ENCODE measurements around the gene MED29.

The MED29 gene

GRCh38 chr19:39430675-39431593 lies 39.8 kb downstream of the MED29 start:
- Histone ChIP-seq H3K4me1 (peaks cover 12% of the 10 kb centered on the region), H3K36me3 (replicated peaks) (peaks cover 40% of the 10 kb centered on the region), H3K9me3 (0 out of 2 replicates have a peak, but pooled peaks cover 4% of the 10 kb centered on the region), H3K27me3 (ENCODE audit: low read depth) (no peaks in the 10 kb centered on the region), H3K4me3 (no peak overlapping the region)
- peak; percentile 67 to 79 for DNase-seq (ENCODE audit: low spot score in 2 of 2)
- in situ Hi-C loops (cut with MboI; ENCODE audit: low sequenced_read_pairs), result no loop called here

DNA sequence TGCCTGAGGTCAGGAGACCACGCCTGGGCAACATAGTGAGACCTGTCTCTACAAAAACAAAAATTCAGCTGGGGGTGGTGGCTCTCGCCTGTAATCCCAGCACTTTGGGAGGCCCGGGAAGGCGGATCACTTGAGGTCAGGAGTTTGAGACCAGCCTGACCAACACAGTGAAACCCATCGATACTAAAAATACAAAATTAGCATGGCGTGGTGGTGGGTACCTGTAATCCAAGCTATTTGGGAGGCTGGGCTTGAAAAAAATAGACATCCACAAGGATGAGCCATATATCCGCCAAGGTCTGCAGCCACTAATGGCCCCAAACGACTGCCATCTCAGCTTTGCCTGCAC lies 41.5 kb downstream of the MED29 start:
- Histone ChIP-seq H3K4me1 (peaks cover 17% of the 10 kb centered on the region), H3K27me3 (ENCODE audit: low read depth) (no peaks in the 10 kb centered on the region), H3K36me3 (replicated peaks) (peaks cover 40% of the 10 kb centered on the region), H3K9me3 (0 out of 2 replicates have a peak, but pooled peaks cover 4% of the 10 kb centered on the region), H3K4me3 (no peak overlapping the region)
- in situ Hi-C loops (cut with MboI; ENCODE audit: low sequenced_read_pairs), result no loop called here
- DNase-seq (ENCODE audit: low spot score in 2 of 2), result no peak

- in situ Hi-C loops (cut with MboI; ENCODE audit: low sequenced_read_pairs), result no loop called here
- DNase-seq (ENCODE audit: low spot score in 2 of 2), result no peak
- H3K36me3 ChIP-seq (replicated peaks), result peaks cover 40% of the 10 kb centered on the region
- H3K4me1 ChIP-seq, result peaks cover 17% of the 10 kb centered on the region
- no peak overlapping the region for H3K4me3 ChIP-seq
- 0 out of 2 replicates have a peak, but pooled peaks cover 4% of the 10 kb centered on the region for H3K9me3 ChIP-seq
- H3K27me3 ChIP-seq (ENCODE audit: low read depth), result no peaks in the 10 kb centered on the region
Observed at GRCh38 chr19:39433480-39434079, 42.4 kb downstream of the MED29 start.

DNA sequence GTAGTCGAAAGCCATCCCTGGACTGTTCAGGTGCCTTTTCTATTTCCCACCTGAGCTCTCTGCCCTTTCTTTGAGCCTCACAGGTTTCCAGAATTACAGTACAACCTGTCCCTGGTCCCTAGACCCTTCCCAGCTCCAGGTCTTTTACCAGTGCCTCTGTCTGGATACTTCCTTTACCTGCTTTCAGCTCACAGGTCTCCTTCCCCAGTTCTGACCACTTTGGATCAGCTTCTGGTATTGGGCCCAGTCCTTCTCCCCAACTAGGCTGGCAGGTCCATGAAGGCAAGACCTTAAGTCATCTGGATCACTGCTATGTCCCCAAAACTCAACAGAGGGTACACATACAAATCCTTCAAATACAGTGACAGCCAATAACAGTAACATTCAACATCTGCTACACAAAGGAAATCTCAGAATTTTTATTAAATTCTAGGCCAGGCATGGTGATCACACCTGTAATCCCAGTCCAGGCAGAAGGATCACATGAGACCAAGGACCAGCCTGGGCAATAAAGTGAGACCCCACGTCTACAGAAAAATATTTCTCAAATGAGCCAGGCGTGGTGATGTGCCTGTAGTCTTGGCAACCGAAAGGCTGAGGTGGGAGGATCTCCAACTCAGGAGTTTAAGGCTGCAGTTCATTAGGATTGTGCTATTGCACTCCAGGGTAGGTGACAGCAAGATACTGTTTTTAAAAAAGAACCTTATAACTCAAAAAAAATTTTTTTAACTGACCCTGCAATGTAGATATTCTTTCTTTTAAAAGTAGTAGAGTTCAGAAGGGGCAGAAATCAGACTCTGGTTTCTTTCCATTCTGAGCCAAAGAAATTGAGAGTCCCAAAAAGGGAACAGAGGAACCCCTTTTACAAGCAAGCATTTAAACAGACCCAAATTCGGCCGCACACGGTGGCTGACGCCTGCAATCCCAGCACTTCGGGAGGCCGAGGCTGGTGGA lies 43.2 kb downstream of the MED29 start:
- H3K4me1 ChIP-seq, result peaks cover 17% of the 10 kb centered on the region
- in situ Hi-C loops (cut with MboI; ENCODE audit: low sequenced_read_pairs), result no loop called here
- H3K4me3 ChIP-seq, result peak overlapping the region; percentile 100
- no peaks in the 10 kb centered on the region for H3K27me3 ChIP-seq (ENCODE audit: low read depth)
- H3K36me3 ChIP-seq (replicated peaks), result peaks cover 40% of the 10 kb centered on the region
- no peak for DNase-seq (ENCODE audit: low spot score in 2 of 2)
- H3K9me3 ChIP-seq, result 0 out of 2 replicates have a peak, but pooled peaks cover 4% of the 10 kb centered on the region

DNA sequence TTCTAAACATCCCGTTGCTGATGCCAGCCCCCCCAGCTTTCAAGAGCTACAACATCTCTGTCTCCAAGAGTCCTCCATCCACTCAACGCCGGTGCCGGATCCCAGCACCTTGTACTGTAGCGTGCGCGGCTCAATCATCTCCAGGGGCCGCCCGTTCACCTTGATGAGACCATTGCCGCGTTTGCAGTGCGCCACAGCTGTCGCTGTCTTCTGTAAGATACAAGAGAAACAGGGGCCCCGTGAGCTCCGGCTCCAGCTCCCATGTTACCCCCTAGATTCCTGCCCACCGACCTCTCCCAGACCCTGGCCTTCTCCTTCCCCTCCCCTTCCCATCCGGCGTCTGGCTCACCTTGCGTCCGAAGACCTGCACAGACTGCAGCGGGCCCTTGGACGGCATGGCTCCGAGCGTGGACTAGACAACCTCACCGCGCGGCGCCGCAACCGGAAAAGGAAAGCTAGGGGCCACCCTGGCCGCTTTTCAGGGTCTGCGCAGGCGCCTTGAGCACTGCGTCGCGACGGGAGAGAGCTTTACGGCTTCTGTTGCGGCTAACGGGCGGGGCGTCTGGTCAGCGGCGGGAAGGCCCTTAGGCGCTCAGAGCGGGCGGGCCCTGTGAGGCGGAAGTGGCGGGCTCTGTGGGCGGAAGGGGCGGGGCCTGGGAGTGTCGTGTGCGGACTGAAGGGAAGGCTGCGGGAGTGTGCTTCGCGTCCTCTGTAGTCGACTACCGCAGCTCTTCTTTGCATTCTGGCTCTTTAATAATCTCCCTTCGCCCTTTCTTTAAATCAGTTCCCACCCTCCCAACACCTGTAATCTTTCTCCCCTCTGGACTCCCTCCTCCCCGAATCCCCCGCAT lies 44.5 kb downstream of the MED29 start, which contains the start of gene RPS16:
RPS16 (minus strand) TSS at position 451 of the 851 bp plus-strand sequence; CDS start at position 397, 54 bp downstream.
- Histone ChIP-seq H3K36me3 (replicated peaks) (peaks cover 40% of the 10 kb centered on the region), H3K9me3 (0 out of 2 replicates have a peak, but pooled peaks cover 4% of the 10 kb centered on the region), H3K4me1 (peaks cover 18% of the 10 kb centered on the region), H3K27me3 (ENCODE audit: low read depth) (no peaks in the 10 kb centered on the region), H3K4me3 (peak within 1 kb of the TSS; percentile 100)
- in situ Hi-C loops (cut with MboI; ENCODE audit: low sequenced_read_pairs), result no loop called here
- DNase-seq (ENCODE audit: low spot score in 2 of 2), result peak; percentile 95 to 99

DNA sequence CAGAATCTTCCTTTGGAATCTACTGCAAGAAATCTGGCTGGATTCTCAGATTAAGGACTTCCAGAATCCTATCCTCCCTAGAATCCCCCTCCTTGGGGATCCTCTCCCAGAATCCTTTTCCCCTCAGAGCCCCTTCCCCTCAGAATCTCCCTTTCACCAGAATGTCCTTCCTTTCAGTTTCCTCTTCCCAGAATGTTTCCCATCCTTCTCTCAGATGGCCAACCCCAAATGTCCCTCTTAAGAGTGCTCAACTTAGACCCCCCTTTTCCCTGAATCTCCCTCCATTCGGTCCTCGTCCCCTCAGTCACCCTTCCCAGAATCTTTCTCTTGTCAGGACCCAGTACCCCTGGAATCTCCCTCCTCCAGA lies 45.2 kb downstream of the MED29 start:
- no peaks in the 10 kb centered on the region for H3K27me3 ChIP-seq (ENCODE audit: low read depth)
- H3K4me3 ChIP-seq, result peak overlapping the region; percentile 100
- H3K4me1 ChIP-seq, result peaks cover 12% of the 10 kb centered on the region
- DNase-seq (ENCODE audit: low spot score in 2 of 2), result no peak
- peaks cover 40% of the 10 kb centered on the region for H3K36me3 ChIP-seq (replicated peaks)
- in situ Hi-C loops (cut with MboI; ENCODE audit: low sequenced_read_pairs), result no loop called here
- H3K9me3 ChIP-seq, result 0 out of 2 replicates have a peak, but pooled peaks cover 4% of the 10 kb centered on the region

DNA sequence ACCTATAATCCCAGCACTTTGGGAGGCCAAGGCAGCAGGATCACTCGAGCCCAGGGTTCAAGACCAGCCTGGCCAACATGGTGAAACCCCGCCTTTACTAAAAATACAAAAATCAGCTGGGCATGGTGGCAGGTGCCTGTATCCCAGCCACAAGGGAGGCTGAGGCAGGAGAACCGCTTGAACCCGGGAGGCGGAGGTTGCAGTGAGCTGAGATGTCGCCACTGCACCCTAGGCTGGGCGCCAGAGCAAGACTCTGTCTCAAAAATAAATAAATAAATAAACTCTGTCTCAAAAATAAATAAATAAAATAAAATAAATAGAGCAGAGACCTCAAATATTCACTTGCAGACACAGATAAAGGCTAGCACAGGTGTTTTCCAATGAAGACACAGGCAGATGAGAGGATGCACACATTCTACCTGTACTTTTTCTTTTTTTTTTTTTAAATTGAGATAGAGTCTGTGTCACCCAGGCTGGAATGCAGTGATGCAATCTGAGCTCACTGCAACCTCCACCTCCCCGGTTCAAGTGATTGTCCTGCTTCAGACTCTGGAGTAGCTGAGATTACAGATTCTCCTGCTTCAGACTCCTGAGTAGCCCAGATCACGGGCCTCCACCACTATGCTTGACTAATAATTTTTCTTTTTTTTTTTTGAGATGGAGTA lies 47.2 kb downstream of the MED29 start:
- DNase-seq (ENCODE audit: low spot score in 2 of 2), result no peak
- peaks cover 12% of the 10 kb centered on the region for H3K4me1 ChIP-seq
- no peaks in the 10 kb centered on the region for H3K27me3 ChIP-seq (ENCODE audit: low read depth)
- peaks cover 23% of the 10 kb centered on the region for H3K36me3 ChIP-seq (replicated peaks)
- H3K9me3 ChIP-seq, result 0 out of 2 replicates have a peak, but pooled peaks cover 4% of the 10 kb centered on the region
- H3K4me3 ChIP-seq, result no peak overlapping the region
- in situ Hi-C loops (cut with MboI; ENCODE audit: low sequenced_read_pairs), result no loop called here

DNA sequence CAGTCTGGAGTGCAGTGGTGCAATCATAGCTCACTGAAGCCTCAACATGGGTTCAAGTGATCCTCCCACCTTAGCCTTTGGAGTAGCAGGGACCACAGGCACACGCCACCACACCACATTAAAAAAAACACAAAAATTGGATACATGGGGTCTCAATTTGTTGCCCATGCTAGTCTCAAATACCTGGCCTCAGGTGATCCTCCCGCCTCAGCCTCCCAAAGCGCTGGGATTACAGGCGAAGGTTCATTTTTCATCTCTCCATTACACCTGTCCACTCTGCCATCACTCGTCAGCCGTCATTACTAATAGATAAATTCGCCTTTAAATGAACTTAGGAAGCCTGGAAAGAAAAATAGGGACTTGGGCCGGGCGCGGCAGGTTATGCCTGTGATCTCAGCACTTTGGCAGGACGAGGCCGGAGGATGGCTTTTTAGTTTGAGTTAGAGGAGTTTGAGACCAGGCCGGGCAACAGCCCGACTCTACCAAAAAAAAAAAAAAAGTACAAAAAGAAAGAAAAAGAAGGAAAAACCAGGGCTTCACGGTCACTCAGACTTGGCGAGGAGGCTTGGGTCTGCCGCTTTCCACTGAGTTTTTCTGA lies 53.5 kb downstream of the MED29 start:
- in situ Hi-C loops (cut with MboI; ENCODE audit: low sequenced_read_pairs), result loop anchor here (10.0 kb wide), 1 partner anchor 90 kb away; the partner anchor contains the start of gene EID2B
- H3K27me3 ChIP-seq (ENCODE audit: low read depth), result no peaks in the 10 kb centered on the region
- peak overlapping the region; percentile 82 for H3K4me3 ChIP-seq
- DNase-seq (ENCODE audit: low spot score in 2 of 2), result no peak
- H3K36me3 ChIP-seq (replicated peaks), result peaks cover 9% of the 10 kb centered on the region
- H3K4me1 ChIP-seq, result peaks cover 8% of the 10 kb centered on the region
- H3K9me3 ChIP-seq, result no peaks in the 10 kb centered on the region

GRCh38 chr19:39445196-39446111 lies 54.3 kb downstream of the MED29 start, which contains the start of gene SUPT5H:
Gene SUPT5H (plus strand): TSS chr19:39445582. CDS start chr19:39445891, 309 bp downstream.
- in situ Hi-C loops (cut with MboI; ENCODE audit: low sequenced_read_pairs), result loop anchor here (10.0 kb wide), 1 partner anchor 89 kb away; the partner anchor contains the start of gene EID2B
- Histone ChIP-seq H3K4me3 (peak within 1 kb of the TSS; percentile 82), H3K4me1 (peaks cover 6% of the 10 kb centered on the region), H3K9me3 (no peaks in the 10 kb centered on the region), H3K27me3 (ENCODE audit: low read depth) (no peaks in the 10 kb centered on the region), H3K36me3 (replicated peaks) (peaks cover 9% of the 10 kb centered on the region)
- peak; percentile 94 to 98 for DNase-seq (ENCODE audit: low spot score in 2 of 2)

DNA sequence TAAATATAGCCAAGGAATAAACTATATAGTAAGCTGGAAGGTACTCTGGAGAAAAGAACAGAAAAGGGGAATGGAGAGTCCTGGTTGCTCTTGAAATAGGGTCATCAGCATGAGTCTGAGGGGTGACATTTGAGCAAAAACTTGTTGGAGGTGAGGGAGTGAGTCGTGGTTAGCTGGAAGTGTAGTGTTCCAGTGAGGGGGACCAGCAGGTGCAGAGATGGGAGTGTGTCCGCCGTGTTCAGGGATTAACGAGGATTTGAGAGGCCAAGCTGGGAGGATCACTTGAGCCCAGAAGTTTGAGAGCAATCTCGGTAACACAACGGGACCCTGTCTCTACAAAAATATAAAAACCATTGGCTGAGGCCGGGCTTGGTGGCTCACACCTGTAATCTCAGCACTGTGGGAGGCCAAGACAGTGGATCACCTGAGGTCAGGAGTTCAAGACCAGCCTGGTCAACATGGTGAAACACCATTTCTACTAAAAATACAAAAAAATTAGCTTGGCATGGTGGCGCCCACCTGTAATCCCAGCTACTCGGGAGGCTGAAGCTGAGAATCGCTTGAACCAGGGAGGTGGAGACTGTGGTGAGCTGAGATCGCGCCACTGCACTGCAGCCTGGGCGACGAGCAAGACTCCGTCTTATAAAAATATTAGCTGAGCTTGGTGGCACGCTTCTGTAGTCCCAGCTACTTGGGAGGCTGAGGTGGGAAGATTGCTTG lies 55.3 kb downstream of the MED29 start:
- Histone ChIP-seq H3K36me3 (replicated peaks) (peaks cover 10% of the 10 kb centered on the region), H3K9me3 (no peaks in the 10 kb centered on the region), H3K27me3 (ENCODE audit: low read depth) (no peaks in the 10 kb centered on the region), H3K4me1 (peaks cover 6% of the 10 kb centered on the region; the same call in 1 of the 2 replicates), H3K4me3 (peak overlapping the region; percentile 82)
- in situ Hi-C loops (cut with MboI; ENCODE audit: low sequenced_read_pairs), result loop anchor here (10.0 kb wide), 1 partner anchor 88 kb away; the partner anchor contains the start of gene EID2B
- no peak for DNase-seq (ENCODE audit: low spot score in 2 of 2)
